GM12874 (cell line): ENCODE measurements around the gene SLC46A3.

Experiments
- TF ChIP-seq, protein P1 (sequence below): IDR thresholded peaks from 2 replicates; pipeline ENCODE4 v1.5.1; 2011; ENCODE audit warnings: low read depth, mild to moderate bottlenecking, control low read depth, low read length, moderate library complexity; ENCODE audit not compliant: insufficient read depth

SLC46A3 gene

DNA sequence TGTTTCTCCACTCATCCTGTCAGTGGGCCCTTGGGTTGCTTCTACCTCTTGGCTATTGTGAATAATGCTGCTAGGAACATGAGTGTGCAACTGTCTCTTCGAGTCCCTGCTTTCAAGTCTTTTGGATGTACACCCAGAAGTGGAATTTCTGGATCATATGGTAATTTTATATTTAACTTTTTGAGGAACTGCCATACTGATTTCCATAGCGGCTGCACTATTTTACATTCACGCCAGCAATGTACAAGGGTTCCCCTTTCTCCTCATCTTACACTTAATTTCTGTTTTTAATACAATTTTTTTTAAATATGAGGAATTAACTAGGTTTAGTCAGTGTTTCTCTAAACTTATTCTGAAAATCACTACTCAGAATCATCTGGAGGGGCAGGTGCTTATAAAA is 24.2 kb upstream of the SLC46A3 start:
- TF ChIP-seq, protein P1, sequence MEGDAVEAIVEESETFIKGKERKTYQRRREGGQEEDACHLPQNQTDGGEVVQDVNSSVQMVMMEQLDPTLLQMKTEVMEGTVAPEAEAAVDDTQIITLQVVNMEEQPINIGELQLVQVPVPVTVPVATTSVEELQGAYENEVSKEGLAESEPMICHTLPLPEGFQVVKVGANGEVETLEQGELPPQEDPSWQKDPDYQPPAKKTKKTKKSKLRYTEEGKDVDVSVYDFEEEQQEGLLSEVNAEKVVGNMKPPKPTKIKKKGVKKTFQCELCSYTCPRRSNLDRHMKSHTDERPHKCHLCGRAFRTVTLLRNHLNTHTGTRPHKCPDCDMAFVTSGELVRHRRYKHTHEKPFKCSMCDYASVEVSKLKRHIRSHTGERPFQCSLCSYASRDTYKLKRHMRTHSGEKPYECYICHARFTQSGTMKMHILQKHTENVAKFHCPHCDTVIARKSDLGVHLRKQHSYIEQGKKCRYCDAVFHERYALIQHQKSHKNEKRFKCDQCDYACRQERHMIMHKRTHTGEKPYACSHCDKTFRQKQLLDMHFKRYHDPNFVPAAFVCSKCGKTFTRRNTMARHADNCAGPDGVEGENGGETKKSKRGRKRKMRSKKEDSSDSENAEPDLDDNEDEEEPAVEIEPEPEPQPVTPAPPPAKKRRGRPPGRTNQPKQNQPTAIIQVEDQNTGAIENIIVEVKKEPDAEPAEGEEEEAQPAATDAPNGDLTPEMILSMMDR = no peak

DNA sequence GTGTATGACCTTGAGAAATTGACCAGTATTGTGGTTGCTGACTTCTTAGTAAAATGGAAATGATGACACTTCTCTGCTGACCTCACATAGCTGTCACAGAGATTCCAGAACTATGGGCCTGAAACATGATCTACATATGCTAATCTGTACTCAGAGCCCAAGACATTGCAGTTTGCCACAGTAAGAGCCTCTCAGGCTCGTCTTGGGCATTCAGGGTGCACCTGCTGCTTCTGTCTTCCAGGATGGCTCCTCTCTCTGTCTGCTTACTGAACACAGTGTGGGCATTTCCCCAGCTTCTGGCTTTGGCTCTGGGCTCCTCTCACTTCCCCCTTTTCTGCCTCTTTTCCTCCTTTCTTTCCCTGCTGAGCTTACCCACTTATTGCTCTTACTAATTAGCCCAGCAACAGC is 22.3 kb upstream of the SLC46A3 start:
- TF ChIP-seq, protein P1 = no peak

DNA sequence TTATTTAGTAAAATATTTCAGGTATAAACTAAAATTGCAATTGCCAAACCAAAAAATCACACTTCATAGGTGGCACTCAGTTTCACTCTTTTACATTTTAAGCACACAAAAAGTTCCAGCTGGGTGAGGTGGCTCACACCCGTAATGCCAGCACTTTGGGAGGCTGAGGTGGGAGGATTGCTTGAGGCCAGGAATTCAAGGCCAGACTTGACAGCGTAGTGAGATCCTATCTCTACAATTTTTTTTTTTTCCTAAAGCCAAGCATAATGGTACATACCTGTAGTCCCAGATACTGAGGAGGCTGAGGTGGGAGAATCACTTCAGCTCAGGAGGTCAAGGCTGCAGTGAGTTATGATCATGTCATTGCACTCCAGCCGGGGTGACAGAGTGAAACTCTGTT is 20.6 kb upstream of the SLC46A3 start:
- TF ChIP-seq, protein P1 = no peak

DNA sequence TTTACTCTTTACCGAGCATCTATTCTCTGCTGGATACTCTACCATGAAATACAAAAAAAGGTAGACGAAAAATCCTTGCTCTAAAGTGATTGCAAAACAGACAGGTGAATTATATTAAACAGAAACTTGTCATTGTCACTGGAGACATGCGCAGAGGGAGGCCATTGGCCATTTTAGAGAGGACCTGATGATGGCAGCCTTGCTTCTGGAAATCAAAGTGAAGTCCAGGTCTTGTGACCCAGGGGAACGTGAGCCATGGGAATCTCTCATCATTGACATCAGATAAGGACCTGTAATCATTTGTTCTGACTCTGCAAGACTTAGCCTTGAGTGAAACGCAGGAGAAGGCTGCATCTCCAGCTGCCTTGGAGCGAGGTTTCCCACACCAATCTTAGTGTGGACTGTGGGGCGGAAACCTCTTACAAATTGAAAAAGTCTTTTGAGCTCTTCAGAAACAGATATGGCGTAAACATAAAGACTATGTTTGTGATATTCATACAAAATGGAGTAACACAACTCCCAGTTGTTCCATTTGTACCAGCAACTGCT is 16.8 kb upstream of the SLC46A3 start:
- TF ChIP-seq, protein P1 = no peak

DNA sequence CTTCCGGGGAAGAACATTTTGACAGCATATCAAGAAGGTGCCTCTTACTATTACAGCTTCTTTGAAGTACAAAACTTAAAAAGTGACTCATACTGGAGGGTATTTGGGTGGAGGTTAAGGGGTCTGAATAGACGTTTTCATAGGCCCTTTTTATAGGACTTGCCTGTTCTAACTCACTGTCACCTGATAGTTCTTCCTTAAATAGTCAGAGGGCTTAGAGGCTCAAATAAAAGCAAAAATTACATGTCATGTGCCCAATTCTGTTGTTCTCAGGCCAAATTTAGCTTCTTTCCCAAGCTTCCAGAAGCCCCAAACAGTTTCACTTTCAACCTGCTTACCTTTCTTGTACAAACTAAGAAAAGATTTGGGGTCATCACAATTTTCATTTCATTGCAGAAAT is 16.1 kb upstream of the SLC46A3 start:
- TF ChIP-seq, protein P1 = no peak

DNA sequence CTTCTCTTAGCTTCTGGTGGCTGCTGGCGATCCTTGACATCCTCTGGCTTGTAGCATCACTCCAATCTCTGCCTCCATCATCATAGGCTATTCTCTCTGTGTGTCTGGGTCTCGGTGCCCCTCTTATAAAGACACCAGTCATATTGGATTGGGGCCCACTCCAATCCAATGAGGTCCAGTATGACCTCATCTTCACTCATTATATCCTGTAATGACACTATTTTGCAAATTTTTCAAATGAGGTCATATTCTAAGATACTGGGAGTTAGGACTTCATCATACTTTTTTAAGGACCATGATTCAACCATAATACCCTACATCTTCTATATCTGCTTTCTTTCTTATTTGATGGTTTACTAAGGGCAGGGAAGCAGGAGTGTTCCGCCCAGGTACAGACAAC is 12.0 kb upstream of the SLC46A3 start:
- TF ChIP-seq, protein P1 = no peak

DNA sequence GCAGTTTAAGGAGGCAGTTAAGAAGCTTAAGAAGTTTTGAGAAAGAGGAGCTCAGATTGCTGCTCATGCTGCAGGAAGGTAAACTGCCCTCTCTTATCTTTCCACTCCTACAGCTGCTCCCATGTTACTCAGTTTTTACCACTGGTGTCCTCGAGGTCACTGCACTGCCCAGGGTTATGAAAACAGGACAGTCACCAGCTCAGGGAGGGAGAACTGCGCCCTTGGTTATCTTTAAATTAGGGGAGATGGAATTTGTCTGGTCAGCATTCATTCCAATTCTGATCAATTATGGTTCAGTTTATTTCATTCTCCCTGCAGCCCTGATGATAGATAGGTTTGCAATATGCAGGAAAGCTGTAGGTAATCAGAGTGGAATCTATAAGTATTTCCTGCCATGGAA is 10.8 kb upstream of the SLC46A3 start:
- TF ChIP-seq, protein P1 = no peak
